Esophagus muscularis mucosa (tissue), 4 donors: ENCODE data around the gene PTGR1.

Experiments
- CTCF ChIP-seq, 3 experiments: fragments of 200-600 bp in 2 of 3; fragments of 450-650 bp in 1 of 3; sonication (generic) in 2 of 3; IDR thresholded peaks; one replicate each; pipeline ENCODE4 v1.5.1; 2017 to 2019; ENCODE audit warnings: antibody characterized with exemption in 3 of 3, mild to moderate bottlenecking in 2 of 3, moderate library complexity in 1 of 3
- EP300 ChIP-seq: sonication (generic); formaldehyde crosslinking; IDR thresholded peaks from one replicate; pipeline ENCODE4 v1.6.1; 2017; ENCODE audit warnings: antibody characterized with exemption
- POLR2A ChIP-seq: fragments of 450-650 bp; IDR thresholded peaks from one replicate; pipeline ENCODE4 v1.6.1; 2017; ENCODE audit warnings: antibody characterized with exemption, moderate library complexity, mild to moderate bottlenecking, low read depth

GRCh38 chr9:111527347-111527746 is 72.1 kb downstream of the PTGR1 start:
- TF ChIP-seq CTCF (IDR thresholded peaks at IDR 0.05) (no peak), POLR2A (no peak), EP300 (no peak)
